GM19239 (cell line): ENCODE data around the gene NAV3.
"Not testable (repeated sequence)": the region's sequence is repeated elsewhere in the genome, so short reads cannot be mapped to it uniquely, and the experiment has no call there.

Experiments
- DNase-seq: peaks from one replicate; pipeline ENCODE4 v3.0.0; 2011; ENCODE audit warnings: low spot score; ENCODE audit not compliant: insufficient read length
- FAIRE-seq: peaks from 2 replicates; lab custom pipeline; 2011; peaks lifted over from hg19 to GRCh38; lab: Jason Lieb, UNC

Gene NAV3

GRCh38 chr12:78101113-78101876, 270.6 kb downstream of the NAV3 start:
- DNase-seq (no peak), FAIRE-seq (no peak)

GRCh38 chr12:78101946-78102635, 271.4 kb downstream of the NAV3 start:
- FAIRE-seq (no peak), DNase-seq (no peak)

- not testable (repeated sequence) for FAIRE-seq
Measured at GRCh38 chr12:78102801-78103200, 272.1 kb downstream of the NAV3 start.

GRCh38 chr12:78115889-78116288, 285.2 kb downstream of the NAV3 start:
- FAIRE-seq (no peak), DNase-seq (no peak)

More at GRCh38 chr12:78102801-78103200, 272.1 kb downstream of the NAV3 start:
- not testable (repeated sequence) for DNase-seq

GRCh38 chr12:78118036-78118435, 287.3 kb downstream of the NAV3 start:
- DNase-seq: no peak
- no peak for FAIRE-seq

- DNase-seq: no peak
- FAIRE-seq: no peak
Measured at GRCh38 chr12:78118486-78118885, 287.8 kb downstream of the NAV3 start.

- no peak for DNase-seq
- FAIRE-seq: no peak
Measured at GRCh38 chr12:78119351-78119918, 288.7 kb downstream of the NAV3 start.

GRCh38 chr12:78120306-78120705, 289.6 kb downstream of the NAV3 start:
- FAIRE-seq: no peak
- DNase-seq: no peak

GRCh38 chr12:78120866-78121560, 290.3 kb downstream of the NAV3 start:
- no peak for DNase-seq
- no peak for FAIRE-seq

DNA sequence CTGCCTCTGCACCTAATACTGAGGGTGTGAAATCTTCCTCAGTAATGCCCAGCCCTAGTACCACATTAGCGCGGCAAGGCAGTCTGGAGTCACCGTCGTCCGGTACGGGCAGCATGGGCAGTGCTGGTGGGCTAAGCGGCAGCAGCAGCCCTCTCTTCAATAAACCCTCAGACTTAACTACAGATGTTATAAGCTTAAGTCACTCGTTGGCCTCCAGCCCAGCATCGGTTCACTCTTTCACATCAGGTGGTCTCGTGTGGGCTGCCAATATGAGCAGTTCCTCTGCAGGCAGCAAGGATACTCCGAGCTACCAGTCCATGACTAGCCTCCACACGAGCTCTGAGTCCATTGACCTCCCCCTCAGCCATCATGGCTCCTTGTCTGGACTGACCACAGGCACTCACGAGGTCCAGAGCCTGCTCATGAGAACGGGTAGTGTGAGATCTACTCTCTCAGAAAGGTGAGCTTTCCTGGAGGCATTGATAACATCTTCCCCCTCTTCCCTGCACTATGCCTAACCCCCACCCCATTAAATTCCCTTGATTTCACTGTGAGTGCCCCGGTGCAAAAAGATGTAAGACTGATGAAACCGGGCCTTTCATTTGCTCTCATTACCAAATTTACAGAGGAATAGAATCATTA, 291.4 kb downstream of the NAV3 start:
- DNase-seq: no peak

DNA sequence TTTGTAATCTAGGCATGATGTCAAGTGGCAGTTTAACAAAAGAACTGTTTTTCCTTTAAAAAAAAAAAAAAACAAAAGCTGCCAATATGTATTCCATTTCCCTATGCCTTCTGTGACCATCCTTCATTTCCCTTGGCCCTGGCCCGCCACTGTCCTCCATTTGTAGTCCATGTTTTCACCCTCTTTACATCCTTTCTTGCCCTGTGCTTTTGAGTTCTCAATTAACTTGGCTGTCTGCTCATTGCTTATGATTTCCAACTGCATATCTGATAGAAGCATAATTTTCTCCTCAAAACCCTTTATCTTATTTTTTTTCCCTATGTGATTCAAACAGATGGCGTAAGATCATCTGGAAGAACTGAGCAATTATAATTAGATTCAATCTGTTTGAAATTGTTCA, 297.5 kb downstream of the NAV3 start:
- no peak for DNase-seq

More for the DNA sequence above, 291.4 kb downstream of the NAV3 start:
- FAIRE-seq: no peak

GRCh38 chr12:78143717-78144116, 313.0 kb downstream of the NAV3 start:
- no peak for DNase-seq
- no peak for FAIRE-seq

More for the DNA sequence above, 297.5 kb downstream of the NAV3 start:
- FAIRE-seq: no peak

DNA sequence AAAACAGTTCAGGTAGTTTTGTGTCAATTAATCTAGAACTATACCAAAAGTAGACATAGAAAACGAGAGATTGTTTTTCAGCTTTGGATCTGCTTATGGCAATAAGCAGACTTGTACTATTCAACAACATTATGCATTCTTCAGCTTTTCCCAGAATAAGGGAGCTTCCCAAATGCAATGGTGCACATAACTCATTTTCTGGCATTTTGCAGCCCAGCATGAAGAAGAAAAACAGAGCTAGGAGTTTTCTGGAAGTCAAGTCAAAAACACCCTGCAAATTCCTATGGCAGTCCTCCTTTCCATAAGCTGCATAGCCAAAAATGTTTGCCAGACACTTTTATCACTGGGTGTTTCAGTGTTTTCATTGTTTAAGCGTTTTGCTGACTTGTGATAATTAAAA, 314.7 kb downstream of the NAV3 start:
- DNase-seq (no peak), FAIRE-seq (no peak)

DNA sequence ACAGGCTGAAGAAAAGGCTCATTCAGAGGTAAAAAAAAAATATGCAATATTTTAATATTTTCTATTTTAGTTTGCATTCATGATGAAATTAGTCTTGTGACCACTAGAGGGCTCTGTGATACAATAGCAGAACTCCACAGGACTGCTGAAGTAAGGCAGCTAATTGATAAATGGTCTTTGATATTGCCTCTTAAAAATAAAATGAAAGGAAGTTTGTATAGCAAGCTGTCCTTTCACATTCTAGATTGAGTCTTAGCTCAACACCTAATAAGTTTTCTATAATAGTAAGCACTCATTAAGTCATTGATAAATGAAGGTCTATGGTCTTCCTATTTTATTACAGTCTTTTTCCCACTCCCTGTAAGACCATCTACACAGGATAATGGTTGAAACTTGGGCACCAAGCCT, 315.7 kb downstream of the NAV3 start:
- DNase-seq (no peak), FAIRE-seq (no peak)

GRCh38 chr12:78149459-78149858, 318.8 kb downstream of the NAV3 start:
- DNase-seq (no peak), FAIRE-seq (no peak)

DNA sequence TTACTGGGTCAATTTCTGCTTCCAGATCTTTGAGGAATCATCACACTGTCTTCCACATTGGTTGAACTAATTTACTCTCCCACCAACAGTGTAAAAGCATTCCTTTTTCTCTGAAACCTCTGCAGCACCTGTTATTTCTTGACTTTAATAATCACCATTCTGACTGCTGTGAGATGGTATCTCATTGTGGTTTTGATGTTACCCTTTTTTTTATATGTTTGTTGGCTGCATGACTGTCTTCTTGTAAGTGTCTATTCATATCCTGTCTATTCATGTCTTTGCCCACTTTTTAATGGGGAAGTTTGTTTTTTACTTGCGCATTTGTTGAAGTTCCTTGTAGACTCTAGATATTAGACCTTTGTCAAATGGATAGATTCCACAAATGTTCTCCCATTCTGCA, 324.9 kb downstream of the NAV3 start:
- FAIRE-seq (no peak), DNase-seq (no peak)

DNA sequence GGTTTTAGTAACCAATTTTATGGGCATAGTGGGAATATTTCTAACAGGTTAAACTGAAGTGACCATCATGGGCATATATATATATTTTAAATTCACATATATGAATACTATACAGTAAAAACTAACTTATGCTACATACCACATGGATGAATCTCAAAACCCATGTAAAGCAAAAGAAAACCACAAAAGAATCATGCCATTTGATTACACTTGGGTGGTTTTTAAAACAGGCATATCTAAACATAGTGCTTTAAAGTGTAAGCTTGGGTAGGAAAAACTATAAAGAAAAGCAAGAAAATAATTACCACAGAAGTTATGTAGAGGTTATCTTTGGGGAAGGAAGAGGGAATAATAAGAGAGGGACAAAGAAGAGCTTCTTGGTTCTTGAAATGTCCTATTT, 326.1 kb downstream of the NAV3 start:
- DNase-seq: no peak
- FAIRE-seq: no peak

GRCh38 chr12:78157199-78157598, 326.5 kb downstream of the NAV3 start:
- FAIRE-seq (no peak), DNase-seq (no peak)

DNA sequence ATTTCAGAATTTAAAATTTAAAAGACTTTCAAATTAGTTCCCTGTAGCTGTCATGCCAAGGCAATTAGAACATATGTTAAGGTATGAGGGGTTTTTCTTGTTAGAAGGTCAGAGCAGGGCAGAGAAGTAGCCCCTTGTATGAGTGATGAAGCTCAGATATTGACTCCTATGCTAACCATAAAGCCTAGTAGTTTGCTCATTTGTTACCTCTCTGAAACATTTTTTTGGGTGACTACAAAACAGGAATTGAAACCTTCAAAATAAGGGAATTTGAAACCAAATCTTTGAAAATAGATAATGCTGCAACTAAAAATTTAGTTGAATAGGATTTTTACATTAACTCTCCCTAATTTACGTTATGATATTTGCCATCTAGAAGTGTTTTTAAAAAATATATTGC, 333.5 kb downstream of the NAV3 start:
- FAIRE-seq (no peak), DNase-seq (no peak)

GRCh38 chr12:78167510-78167909, 336.8 kb downstream of the NAV3 start:
- DNase-seq (no peak), FAIRE-seq (no peak)
